Ovary (tissue), 9 donors: Measurements from ENCODE around the gene PKMYT1. TPM values are rescaled to one million over a fixed set of nuclear protein-coding genes. Genes with fewer than 3 reads are reported as not detected.

Experiments used
- DNase-seq, 5 donors: peaks; one replicate each; pipeline ENCODE4 v3.0.0-alpha.2; 2019 to 2020
- H3K27ac ChIP-seq, 2 donors: fragments of 200-600 bp; one replicate each; pipeline versions ENCODE4 v1.5.1 to v1.8.0; 2019 to 2022
- H3K27me3 ChIP-seq: fragments of 200-600 bp; one replicate; pipeline ENCODE4 v1.8.0; 2022
- H3K36me3 ChIP-seq: fragments of 200-600 bp; sonication (generic); one replicate; pipeline ENCODE4 v1.5.1; 2019
- H3K4me1 ChIP-seq: one replicate; pipeline ENCODE4 v1.8.1; 2013; ENCODE audit warnings: mild to moderate bottlenecking, moderate library complexity; ENCODE audit not compliant: insufficient read depth
- H3K4me3 ChIP-seq: fragments of 200-600 bp; sonication (generic); one replicate; pipeline ENCODE4 v1.5.1; 2017
- H3K9me3 ChIP-seq, 2 donors: fragments of 200-600 bp in 1 of 2; sonication (generic) in 1 of 2; one replicate each; pipeline versions ENCODE4 v1.5.1 to v1.8.1; 2013 to 2019; ENCODE audit warnings: mild to moderate bottlenecking in 1 of 2, moderate library complexity in 1 of 2
- EP300 ChIP-seq: sonication (generic); formaldehyde crosslinking; IDR thresholded peaks from one replicate; pipeline ENCODE4 v1.6.1; 2017; ENCODE audit warnings: antibody characterized with exemption
- POLR2A ChIP-seq: fragments of 450-650 bp; IDR thresholded peaks from one replicate; pipeline ENCODE4 v1.6.1; 2017; ENCODE audit warnings: antibody characterized with exemption, mild to moderate bottlenecking, moderate library complexity
- WGBS, 3 donors: extraction: QIAGEN DNeasy Blood & Tissue Kit in 1 of 3; methylation state at CpG; one replicate each; pipeline versions ENCODE4 v1.1.5 to v1.1.7; 2013 to 2017; 5-methylcytosine and 5-hydroxymethylcytosine counted together
- intact Hi-C, 4 donors: fragments of 100-400 bp; cut with DNase I; formaldehyde crosslinking; loops; one replicate each; pipeline versions ENCODE4 v1.11.0 to v1.15.1; 2022 to 2023
- polyA plus RNA-seq, 2 donors: library from polyadenylated mRNA; stranded (reverse); fragments of 200-250 nt in 1 of 2; fragments of 350-450 nt in 1 of 2; fragmentation: Illumina TruSeq in 1 of 2; extraction: RNeasy Lipid Tissue Mini Kit (QIAGEN cat#74804) in 1 of 2; gene quantifications; one replicate each; pipeline ENCODE4 v1.2.3, GENCODE V29; 2013 to 2014
- total RNA-seq, 7 donors: library from RNA; depleted of rRNA in 2 of 7; stranded (reverse); fragments of >200 nt in 2 of 7; fragmentation: NEBNext Ultra II Directional in 3 of 7; extraction: Animal tissue kit (Norgen Biotek cat#: 25700) in 3 of 7; gene quantifications; one replicate each; pipeline versions ENCODE4 v1.1.0 to v1.2.4, GENCODE V29; 2016 to 2023
- TF ChIP-seq, protein P1 (sequence below), 3 donors: fragments of 450-650 bp in 2 of 3; fragments of 200-600 bp in 1 of 3; IDR thresholded peaks; one replicate each; pipeline versions ENCODE4 v1.5.1 to v1.8.0; 2016 to 2022; ENCODE audit warnings: antibody characterized with exemption in 3 of 3, mild to moderate bottlenecking in 1 of 3
- donor health status: DM: no; HTN: no; CAD: no; lungs with moderate emphysema.
- donor health status: DM: no; HTN: no; CAD: no.
- donor health status: Bipolar disorder and iron deficiency.
- donor health status: DM: yes; HTN: yes; CAD: no.
- donor health status: DM: no; HTN: no; CAD: no.
- donor health status: DM: yes; HTN: yes; CAD: no.

PKMYT1 gene
- total and polyA plus RNA-seq, 9 donors: 0.23 to 2.6 (median 0.86) TPM; not detected in 3

DNA sequence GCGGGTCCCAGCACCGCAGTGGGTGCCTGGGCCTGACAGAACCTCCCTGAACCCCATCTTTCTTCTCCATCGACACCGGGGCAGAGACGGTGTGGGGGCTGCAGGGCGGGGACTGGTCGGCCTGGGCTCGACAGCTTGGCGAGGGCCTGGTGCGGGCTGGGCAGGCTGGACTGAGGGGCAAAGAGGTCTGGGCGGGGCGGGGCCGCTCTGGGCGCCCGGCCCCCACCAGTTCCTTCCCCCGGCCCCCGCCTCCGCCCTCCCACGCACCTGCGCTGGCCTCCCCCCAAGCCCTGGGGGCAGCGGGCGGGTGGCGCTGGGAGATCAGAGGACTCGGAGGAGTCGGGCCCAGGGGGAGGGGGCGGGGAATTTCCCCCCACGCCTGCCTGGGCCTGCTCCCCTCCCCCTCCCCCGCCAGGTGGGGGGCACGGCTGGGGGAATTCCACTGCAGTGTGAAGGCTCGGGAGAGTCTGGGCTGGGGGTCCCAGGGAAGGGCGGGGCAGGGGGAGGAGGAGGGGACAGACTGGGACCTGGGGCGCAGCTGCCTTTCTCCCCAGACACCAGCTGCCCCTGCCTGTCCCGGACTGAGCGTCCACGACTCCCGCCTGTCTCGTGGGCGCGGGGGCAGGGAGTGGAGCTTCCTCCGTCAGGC, 17.0 kb downstream of the PKMYT1 start:
- Histone ChIP-seq H3K4me1 (peaks cover 6% of the 10 kb centered on the region), H3K36me3 (no peaks in the 10 kb centered on the region), H3K27ac (no peak overlapping the region), H3K4me3 (peak overlapping the region; percentile 3), H3K27me3 (peaks cover 10% of the 10 kb centered on the region), H3K9me3 (no peaks in the 10 kb centered on the region)
- 0 to 1% (median 1%) methylated on average over 14 to 40 of the region's 40 CpGs for WGBS, 3 donors
- DNase-seq: peak in 3 of 5 donors; percentile 18 to 41 (median 28)
- intact Hi-C loops: no loop called here
- TF ChIP-seq POLR2A: no peak
- no peak for TF ChIP-seq EP300
- TF ChIP-seq, protein P1, sequence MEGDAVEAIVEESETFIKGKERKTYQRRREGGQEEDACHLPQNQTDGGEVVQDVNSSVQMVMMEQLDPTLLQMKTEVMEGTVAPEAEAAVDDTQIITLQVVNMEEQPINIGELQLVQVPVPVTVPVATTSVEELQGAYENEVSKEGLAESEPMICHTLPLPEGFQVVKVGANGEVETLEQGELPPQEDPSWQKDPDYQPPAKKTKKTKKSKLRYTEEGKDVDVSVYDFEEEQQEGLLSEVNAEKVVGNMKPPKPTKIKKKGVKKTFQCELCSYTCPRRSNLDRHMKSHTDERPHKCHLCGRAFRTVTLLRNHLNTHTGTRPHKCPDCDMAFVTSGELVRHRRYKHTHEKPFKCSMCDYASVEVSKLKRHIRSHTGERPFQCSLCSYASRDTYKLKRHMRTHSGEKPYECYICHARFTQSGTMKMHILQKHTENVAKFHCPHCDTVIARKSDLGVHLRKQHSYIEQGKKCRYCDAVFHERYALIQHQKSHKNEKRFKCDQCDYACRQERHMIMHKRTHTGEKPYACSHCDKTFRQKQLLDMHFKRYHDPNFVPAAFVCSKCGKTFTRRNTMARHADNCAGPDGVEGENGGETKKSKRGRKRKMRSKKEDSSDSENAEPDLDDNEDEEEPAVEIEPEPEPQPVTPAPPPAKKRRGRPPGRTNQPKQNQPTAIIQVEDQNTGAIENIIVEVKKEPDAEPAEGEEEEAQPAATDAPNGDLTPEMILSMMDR (IDR thresholded peaks at IDR 0.05): no peak

DNA sequence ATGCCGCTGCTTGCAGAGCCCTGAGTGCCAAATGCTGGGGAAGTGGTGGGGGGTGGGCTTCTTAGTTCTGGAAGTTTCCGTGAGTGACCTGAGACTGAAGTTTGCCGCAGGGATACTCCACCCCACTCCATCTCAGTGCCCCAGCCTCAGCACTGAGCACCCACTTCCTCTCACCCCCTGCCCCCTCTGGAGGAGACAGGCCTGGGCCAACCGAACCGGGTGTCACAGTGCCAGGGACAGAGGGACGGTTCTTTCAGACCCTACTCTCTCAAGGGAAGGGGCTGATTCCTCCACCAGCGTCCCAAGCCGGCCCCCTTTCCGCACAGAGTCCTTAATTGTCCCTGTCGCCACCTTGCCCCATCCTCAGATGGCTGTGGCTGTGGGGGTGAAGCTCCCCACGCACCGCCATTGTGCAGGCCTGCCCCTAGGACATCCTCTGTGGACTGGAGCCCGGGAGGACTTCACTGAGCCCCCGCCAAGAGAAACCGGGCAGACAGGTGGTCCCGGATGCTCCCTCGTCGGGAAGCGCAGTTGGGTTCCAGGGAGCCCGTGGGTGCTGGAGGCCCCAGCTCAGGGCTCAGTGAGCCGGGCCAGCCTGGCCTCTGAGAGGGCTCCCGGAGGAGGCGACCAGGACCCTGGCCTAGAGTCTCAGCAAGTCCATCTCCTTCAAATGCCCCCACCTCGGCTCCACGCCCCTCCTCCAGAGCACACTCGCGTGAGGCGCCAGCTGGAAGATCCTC, 17.7 kb downstream of the PKMYT1 start:
- H3K4me1 ChIP-seq: peaks cover 6% of the 10 kb centered on the region
- H3K27ac ChIP-seq: no peak overlapping the region
- intact Hi-C loops: no loop called here
- DNase-seq: peak in 2 of 5 donors; percentile 11 to 12
- H3K36me3 ChIP-seq: no peaks in the 10 kb centered on the region
- peaks cover 10% of the 10 kb centered on the region for H3K27me3 ChIP-seq
- WGBS, 3 donors: 14 to 20% (median 17%) methylated on average over 25 to 28 of the region's 28 CpGs
- H3K9me3 ChIP-seq: no peaks in the 10 kb centered on the region
- TF ChIP-seq, protein P1 (IDR thresholded peaks at IDR 0.05): no peak
- TF ChIP-seq EP300 (no peak), POLR2A (no peak)
- H3K4me3 ChIP-seq: no peak overlapping the region

DNA sequence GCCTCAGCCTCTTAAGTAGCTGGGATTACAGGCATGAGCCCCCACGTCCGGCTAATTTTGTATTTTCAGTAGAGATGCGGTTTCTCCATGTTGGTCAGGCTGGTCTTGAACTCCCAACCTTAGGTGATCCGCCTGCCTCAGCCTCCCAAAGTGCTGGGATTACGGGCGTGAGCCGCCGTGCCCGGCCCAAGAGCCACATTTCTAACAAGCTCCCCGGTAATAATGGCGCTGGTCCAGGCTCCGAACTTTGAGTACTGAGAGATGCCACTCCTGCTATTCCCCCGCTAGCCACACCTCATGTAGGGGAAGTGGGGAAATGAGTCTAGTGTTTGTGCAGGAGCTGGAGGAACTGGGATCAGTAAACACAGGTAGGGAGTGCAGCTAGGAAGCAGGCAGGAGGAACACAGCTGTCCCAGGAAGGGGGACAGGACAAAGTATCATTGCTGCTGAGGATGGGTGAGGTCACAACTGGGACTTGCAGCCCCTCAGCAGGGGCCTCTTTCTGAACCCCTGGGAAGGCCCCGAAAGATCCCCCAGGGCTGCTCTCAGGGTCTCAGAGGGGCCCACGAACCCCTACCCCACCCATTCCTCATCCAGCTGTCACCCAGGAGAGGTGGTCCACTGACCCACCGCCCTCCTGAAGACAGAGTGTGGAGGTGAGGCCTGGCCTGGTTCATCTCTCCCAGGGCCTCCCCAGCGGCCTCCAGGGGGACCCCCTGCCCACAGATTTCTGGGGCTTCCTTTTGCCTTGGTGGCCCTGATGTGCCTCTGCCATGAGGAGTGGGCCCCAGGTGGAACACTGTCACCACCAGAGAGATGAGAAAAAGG, 19.8 kb downstream of the PKMYT1 start:
- TF ChIP-seq, protein P1 (IDR thresholded peaks at IDR 0.05): no peak
- TF ChIP-seq EP300: no peak
- TF ChIP-seq POLR2A: no peak
- H3K4me1 ChIP-seq: peaks cover 6% of the 10 kb centered on the region
- peaks cover 10% of the 10 kb centered on the region for H3K27me3 ChIP-seq
- H3K4me3 ChIP-seq: no peak overlapping the region
- WGBS, 3 donors: 67 to 82% (median 80%) methylated on average over 16 to 17 of the region's 17 CpGs
- DNase-seq: peak in 2 of 5 donors; percentile 17 to 20
- intact Hi-C loops: no loop called here
- no peaks in the 10 kb centered on the region for H3K9me3 ChIP-seq
- no peak overlapping the region for H3K27ac ChIP-seq
- H3K36me3 ChIP-seq: no peaks in the 10 kb centered on the region

DNA sequence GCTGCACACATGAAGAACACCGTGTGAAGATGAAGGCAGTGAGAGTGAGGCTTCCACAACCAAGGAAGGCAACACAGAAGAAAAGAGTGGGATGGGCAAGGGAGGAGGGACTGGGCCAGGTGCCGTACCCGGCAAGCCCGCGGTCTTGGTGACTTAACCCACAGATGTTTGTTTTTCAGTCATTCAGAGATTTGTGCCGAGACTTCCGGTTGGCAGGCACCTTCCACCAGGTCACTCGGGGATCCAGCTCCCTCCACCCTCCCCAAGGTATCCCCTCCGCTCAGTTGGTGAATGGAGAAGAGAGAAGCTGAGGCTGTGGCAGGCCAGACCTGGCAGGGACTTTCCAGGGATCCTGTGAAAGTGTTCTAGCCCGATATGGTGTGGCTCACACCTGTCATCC, 21.0 kb downstream of the PKMYT1 start:
- TF ChIP-seq EP300 (no peak), POLR2A (no peak)
- TF ChIP-seq, protein P1 (IDR thresholded peaks at IDR 0.05): no peak
- intact Hi-C loops: no loop called here
- no peak overlapping the region for H3K4me3 ChIP-seq
- no peak overlapping the region for H3K27ac ChIP-seq
- H3K27me3 ChIP-seq: peaks cover 3% of the 10 kb centered on the region
- H3K4me1 ChIP-seq: peaks cover 3% of the 10 kb centered on the region
- DNase-seq: no peak
- no peaks in the 10 kb centered on the region for H3K36me3 ChIP-seq
- WGBS, 3 donors: 51 to 63% (median 52%) methylated on average over 10 of the region's 10 CpGs
- no peaks in the 10 kb centered on the region for H3K9me3 ChIP-seq
